ENCODE data around the gene CASP2. TPM values are rescaled to one million over a fixed set of nuclear protein-coding genes. Genes with fewer than 3 reads are reported as not detected.

Gene CASP2
- total RNA-seq, 1 donor from 2014 or later: 55.3 TPM

GRCh38 chr7:143331179-143331801 lies 43.1 kb downstream of the CASP2 start:
- no peaks in the 10 kb centered on the region for H3K4me1 Mint-ChIP-seq (ENCODE audit: unreplicated experiment)
- H3K9me3 Mint-ChIP-seq (ENCODE audit: unreplicated experiment): no peaks in the 10 kb centered on the region
- no peak overlapping the region for H3K27ac Mint-ChIP-seq (ENCODE audit: unreplicated experiment)
- H3K4me3 Mint-ChIP-seq (ENCODE audit: unreplicated experiment): no peak overlapping the region
- DNase-seq (ENCODE audit: low spot score): no peak
- TF ChIP-seq, protein P1, sequence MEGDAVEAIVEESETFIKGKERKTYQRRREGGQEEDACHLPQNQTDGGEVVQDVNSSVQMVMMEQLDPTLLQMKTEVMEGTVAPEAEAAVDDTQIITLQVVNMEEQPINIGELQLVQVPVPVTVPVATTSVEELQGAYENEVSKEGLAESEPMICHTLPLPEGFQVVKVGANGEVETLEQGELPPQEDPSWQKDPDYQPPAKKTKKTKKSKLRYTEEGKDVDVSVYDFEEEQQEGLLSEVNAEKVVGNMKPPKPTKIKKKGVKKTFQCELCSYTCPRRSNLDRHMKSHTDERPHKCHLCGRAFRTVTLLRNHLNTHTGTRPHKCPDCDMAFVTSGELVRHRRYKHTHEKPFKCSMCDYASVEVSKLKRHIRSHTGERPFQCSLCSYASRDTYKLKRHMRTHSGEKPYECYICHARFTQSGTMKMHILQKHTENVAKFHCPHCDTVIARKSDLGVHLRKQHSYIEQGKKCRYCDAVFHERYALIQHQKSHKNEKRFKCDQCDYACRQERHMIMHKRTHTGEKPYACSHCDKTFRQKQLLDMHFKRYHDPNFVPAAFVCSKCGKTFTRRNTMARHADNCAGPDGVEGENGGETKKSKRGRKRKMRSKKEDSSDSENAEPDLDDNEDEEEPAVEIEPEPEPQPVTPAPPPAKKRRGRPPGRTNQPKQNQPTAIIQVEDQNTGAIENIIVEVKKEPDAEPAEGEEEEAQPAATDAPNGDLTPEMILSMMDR (IDR thresholded peaks at IDR 0.05; ENCODE audit: unreplicated experiment): no peak
- H3K36me3 Mint-ChIP-seq (ENCODE audit: low read depth, unreplicated experiment): peaks cover 3% of the 10 kb centered on the region
- peaks cover 1% of the 10 kb centered on the region for H3K27me3 Mint-ChIP-seq (ENCODE audit: unreplicated experiment)

DNA sequence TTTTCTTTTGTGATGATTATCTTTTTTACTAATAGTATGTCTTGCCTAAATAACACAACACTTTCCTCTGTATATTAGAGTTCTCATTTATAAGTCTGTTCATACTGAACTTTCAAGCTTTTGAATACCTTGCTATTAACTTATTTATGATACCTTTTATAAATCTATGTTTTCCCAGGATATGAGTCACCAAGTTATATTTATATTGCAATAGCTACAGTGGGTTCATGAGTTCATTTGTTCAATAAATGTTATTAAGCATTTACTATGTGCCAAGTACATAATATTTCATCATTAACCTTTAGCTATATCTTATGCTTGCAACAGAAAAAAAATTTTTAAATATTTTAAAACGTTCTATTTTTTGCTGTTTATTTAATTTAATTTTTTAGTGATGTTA lies 46.1 kb downstream of the CASP2 start:
- no peaks in the 10 kb centered on the region for H3K9me3 Mint-ChIP-seq (ENCODE audit: unreplicated experiment)
- no peak overlapping the region for H3K27ac Mint-ChIP-seq (ENCODE audit: unreplicated experiment)
- TF ChIP-seq, protein P1 (IDR thresholded peaks at IDR 0.05; ENCODE audit: unreplicated experiment): no peak
- H3K4me3 Mint-ChIP-seq (ENCODE audit: unreplicated experiment): no peak overlapping the region
- H3K36me3 Mint-ChIP-seq (ENCODE audit: low read depth, unreplicated experiment): peaks cover 3% of the 10 kb centered on the region
- no peak for DNase-seq (ENCODE audit: low spot score)
- peaks cover 2% of the 10 kb centered on the region for H3K4me1 Mint-ChIP-seq (ENCODE audit: unreplicated experiment)
- no peaks in the 10 kb centered on the region for H3K27me3 Mint-ChIP-seq (ENCODE audit: unreplicated experiment)

DNA sequence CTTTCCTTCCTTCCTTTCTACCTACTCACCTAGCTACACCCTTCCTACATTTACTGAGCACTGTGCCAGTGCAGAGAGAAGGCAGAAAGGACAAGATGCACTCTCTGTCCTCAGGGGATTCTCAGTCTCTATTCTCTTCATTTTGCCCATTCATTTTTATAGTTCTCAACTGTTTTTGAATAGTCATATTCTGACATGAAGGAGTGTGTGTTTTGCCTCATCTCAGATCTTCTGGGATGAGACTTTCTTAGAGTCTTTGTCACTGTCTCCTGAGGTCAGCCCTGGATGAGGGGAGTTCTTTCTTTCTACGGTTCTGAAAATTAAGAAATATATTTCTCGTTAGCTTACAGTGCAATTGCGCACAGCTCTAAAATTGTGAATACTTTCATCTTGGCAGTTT lies 49.1 kb downstream of the CASP2 start:
- no peaks in the 10 kb centered on the region for H3K27me3 Mint-ChIP-seq (ENCODE audit: unreplicated experiment)
- H3K36me3 Mint-ChIP-seq (ENCODE audit: low read depth, unreplicated experiment): peaks cover 3% of the 10 kb centered on the region
- no peaks in the 10 kb centered on the region for H3K9me3 Mint-ChIP-seq (ENCODE audit: unreplicated experiment)
- peaks cover 2% of the 10 kb centered on the region for H3K4me1 Mint-ChIP-seq (ENCODE audit: unreplicated experiment)
- TF ChIP-seq, protein P1 (IDR thresholded peaks at IDR 0.05; ENCODE audit: unreplicated experiment): no peak
- H3K4me3 Mint-ChIP-seq (ENCODE audit: unreplicated experiment): no peak overlapping the region
- H3K27ac Mint-ChIP-seq (ENCODE audit: unreplicated experiment): no peak overlapping the region
- DNase-seq (ENCODE audit: low spot score): no peak

GRCh38 chr7:143341842-143342241 lies 53.7 kb downstream of the CASP2 start:
- Mint-ChIP-seq H3K27me3 (ENCODE audit: unreplicated experiment) (no peaks in the 10 kb centered on the region), H3K36me3 (ENCODE audit: low read depth, unreplicated experiment) (no peaks in the 10 kb centered on the region), H3K4me3 (ENCODE audit: unreplicated experiment) (no peak overlapping the region), H3K27ac (ENCODE audit: unreplicated experiment) (no peak overlapping the region), H3K4me1 (ENCODE audit: unreplicated experiment) (peaks cover 6% of the 10 kb centered on the region), H3K9me3 (ENCODE audit: unreplicated experiment) (no peaks in the 10 kb centered on the region)
- TF ChIP-seq, protein P1 (IDR thresholded peaks at IDR 0.05; ENCODE audit: unreplicated experiment): no peak
- no peak for DNase-seq (ENCODE audit: low spot score)

DNA sequence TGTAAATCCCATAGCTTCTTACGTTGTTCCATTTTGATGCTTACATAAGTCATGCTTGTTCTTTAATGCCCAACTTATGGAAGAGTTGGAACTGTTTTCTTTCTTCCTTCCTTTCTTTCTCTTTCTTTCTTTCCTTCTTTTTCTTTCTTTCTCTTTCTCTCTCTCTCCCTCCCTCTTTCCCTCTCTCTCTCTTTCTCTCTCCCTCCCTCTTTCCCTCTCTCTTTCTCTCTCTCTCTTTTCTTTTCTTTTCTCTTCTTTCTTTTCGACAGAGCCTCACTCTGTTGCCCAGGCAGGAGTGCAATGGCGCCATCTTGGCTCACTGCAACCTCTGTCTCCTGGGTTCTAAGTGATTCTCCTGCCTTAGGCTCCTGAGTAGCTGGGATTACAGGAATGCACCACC lies 55.4 kb downstream of the CASP2 start:
- Mint-ChIP-seq H3K4me1 (ENCODE audit: unreplicated experiment) (peaks cover 3% of the 10 kb centered on the region), H3K36me3 (ENCODE audit: low read depth, unreplicated experiment) (no peaks in the 10 kb centered on the region), H3K9me3 (ENCODE audit: unreplicated experiment) (no peaks in the 10 kb centered on the region), H3K27ac (ENCODE audit: unreplicated experiment) (no peak overlapping the region), H3K27me3 (ENCODE audit: unreplicated experiment) (no peaks in the 10 kb centered on the region), H3K4me3 (ENCODE audit: unreplicated experiment) (no peak overlapping the region)
- no peak for DNase-seq (ENCODE audit: low spot score)
- TF ChIP-seq, protein P1 (IDR thresholded peaks at IDR 0.05; ENCODE audit: unreplicated experiment): no peak

Measured in endothelial cell (in vitro differentiated cells).